GM19238 (cell line): Measurements from ENCODE around the gene SDF4.

Experiments
- DNase-seq: peaks from one replicate; pipeline ENCODE4 v3.0.0; 2011; ENCODE audit warnings: low spot score; ENCODE audit not compliant: insufficient read length

Gene SDF4

DNA sequence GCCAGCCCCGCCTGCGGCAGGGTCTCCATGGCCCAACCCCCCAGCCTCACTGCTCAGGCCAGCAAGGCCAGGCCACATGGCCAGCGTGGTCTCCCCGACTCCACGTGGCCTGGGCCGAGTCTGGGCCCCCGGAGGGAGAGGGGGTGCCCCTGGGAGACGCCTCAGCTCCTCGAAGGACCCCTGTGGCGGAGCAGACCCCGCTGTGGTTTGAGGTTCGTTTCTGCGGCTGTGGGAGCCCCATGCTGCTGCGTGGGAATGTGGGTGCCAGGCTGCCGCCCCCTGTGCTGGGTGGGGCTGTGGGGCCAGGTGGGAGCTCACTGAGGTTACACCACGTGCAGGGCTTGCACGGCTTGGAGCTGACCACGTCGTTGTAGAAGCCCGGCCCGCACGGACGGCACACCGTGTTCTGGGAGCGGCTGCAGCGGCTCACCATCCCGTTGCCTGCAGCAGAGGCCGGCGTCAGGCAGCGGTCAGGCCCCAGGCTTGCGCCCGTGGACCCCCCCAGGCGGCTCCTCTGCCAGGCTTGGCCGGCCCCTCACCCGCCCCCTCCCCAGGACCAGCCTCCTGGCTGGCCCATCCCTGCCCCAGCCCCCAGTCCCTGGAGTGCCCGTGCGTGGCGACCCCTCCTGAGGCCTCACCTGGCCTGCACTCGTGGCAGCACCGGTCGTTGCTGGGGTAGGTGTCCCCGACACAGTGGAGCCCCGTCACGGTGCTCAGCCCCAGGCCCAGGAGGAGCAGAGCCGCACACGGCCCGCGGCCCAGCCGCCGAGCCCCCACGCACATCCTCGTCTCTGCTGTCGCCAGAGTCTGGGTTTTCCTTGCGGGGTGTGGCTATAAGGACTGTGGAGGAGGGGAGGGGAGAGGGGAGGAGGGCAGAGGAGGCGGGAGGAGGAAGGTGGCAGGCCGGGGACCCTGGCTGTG lies 18.2 kb downstream of the SDF4 start, which contains the start of gene TNFRSF4:
TNFRSF4 (minus strand) TSS at position 809 of the 921 bp plus-strand sequence; CDS start at position 783, 26 bp downstream.
- DNase-seq = no peak

GRCh38 chr1:1212780-1213344 lies 18.9 kb downstream of the SDF4 start:
- DNase-seq = peak; percentile 69

DNA sequence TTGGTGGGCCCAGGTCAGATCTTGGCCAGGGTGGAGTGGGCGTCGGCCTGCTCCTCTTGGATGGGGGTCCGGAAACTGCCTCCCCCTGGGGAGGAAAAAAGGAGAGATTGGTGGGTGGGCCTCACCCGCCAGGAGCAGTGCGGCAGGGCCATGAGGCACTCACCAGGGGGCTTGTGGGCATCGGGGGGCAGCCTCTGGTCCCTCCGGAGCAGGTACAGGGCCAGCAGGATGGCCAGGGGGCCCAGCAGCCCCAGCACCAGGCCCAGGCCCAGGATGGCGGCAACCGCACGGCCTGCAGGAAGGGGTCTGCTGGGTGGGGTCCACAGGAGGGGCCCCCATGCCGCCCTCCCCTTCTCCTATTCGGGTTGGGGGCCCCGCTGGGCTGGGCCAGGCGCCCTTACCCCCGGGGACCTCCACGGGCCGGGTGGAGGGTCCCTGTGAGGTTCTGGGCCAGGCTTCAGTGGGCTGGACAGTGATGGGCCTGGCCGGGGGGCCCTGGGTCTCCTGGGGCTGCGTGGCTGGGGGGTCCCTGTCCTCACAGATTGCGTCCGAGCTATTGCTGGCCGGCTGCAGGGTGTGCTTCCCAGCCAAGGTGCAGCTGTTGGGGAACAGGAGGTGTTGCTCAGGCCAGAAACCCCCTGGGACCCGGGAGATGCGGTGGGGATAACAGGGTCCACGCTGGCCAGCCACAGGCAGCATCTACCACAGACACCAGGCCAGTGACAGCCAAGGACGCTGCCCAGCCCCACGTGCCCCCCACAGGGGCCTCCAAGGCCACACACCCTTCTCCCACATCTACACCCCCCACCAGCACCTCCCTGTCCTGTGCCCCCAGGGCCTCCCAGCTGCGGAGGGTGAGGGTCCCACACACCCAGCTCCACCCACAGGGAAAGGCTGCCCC lies 20.0 kb downstream of the SDF4 start:
- no peak for DNase-seq

DNA sequence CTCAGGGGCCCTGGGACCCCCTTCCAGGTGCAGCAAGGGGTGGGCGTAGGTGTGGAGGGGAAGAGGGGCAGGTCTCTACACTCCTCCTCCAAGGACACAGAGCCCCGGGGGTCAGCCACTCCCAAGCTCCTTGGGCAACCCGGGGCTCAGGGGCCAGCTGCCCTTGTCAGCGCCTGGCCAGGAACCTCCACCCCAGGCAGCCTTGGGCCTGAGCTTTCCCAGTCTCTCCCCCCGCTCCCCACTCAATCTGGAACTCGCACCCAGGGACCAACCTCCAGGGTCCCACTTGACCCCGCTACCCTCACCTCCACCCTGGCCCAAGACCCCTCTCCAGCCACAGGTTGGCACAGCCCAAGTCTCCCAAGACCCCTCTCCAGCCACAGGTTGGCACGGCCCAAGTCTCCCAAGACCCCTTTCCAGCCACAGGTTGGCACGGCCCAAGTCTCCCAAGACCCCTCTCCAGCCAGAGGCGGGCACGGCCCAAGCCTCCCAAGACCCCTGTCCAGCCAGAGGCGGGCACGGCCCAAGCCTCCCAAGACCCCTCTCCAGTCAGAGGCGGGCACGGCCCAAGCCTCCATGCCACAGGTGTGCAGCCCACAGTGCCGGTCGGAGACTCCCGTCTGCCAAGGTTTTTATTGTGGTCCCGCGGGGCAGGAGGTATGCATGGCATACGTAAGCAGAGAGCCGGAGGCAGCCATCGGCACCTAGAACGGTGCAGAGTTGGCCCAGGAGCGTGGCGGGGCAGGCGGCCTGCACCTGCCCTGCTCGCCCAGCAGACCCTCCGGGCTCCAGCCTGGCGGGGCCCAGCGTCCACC lies 20.9 kb downstream of the SDF4 start:
- no peak for DNase-seq

- peak; percentile 50 for DNase-seq
These were observed 22.9 kb downstream of the SDF4 start for GRCh38 chr1:1208713-1209433.

GRCh38 chr1:1207571-1207892 lies 24.3 kb downstream of the SDF4 start:
- no peak for DNase-seq

GRCh38 chr1:1206966-1207531 lies 24.8 kb downstream of the SDF4 start:
- no peak for DNase-seq

GRCh38 chr1:1206376-1206965 lies 25.3 kb downstream of the SDF4 start, which contains the start of gene TNFRSF18:
Gene TNFRSF18, minus strand, starts transcription at chr1:1206592. Its CDS starts 21 bp downstream, at chr1:1206571.
- DNase-seq = no peak

DNA sequence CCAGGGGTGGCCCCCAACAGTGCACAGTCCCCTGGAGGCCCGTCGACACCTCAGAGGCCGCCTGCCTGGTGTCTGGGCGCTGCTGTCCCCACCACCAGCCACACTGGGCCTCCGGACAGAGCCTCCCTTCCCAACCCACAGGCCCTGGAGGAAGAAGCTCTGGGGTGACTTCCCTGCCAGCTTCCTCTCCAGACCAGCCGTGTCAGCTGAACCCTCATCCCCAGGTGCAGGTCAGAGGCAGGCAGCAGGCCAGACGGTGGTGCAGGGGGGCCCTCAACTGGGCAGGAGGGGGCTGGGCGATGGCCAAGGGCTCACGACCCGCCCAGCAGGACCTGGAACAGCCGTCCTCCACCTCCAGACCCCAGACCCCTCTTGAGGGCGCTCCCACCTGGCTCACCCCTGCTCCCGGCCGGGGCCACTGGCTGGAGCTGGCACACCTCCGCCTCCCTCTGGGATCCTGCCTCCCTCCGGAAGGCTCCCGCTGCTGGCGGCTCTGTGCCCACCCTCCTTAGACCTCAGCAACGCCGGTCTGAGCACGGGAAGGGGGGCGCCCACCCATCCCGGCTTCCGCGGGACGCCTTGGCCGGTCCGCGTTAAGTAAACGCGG lies 25.9 kb downstream of the SDF4 start:
- DNase-seq = no peak

- DNase-seq = no peak
These were observed 26.6 kb downstream of the SDF4 start for GRCh38 chr1:1204998-1205768.

- no peak for DNase-seq
These were observed 27.3 kb downstream of the SDF4 start for GRCh38 chr1:1204425-1204920.

DNA sequence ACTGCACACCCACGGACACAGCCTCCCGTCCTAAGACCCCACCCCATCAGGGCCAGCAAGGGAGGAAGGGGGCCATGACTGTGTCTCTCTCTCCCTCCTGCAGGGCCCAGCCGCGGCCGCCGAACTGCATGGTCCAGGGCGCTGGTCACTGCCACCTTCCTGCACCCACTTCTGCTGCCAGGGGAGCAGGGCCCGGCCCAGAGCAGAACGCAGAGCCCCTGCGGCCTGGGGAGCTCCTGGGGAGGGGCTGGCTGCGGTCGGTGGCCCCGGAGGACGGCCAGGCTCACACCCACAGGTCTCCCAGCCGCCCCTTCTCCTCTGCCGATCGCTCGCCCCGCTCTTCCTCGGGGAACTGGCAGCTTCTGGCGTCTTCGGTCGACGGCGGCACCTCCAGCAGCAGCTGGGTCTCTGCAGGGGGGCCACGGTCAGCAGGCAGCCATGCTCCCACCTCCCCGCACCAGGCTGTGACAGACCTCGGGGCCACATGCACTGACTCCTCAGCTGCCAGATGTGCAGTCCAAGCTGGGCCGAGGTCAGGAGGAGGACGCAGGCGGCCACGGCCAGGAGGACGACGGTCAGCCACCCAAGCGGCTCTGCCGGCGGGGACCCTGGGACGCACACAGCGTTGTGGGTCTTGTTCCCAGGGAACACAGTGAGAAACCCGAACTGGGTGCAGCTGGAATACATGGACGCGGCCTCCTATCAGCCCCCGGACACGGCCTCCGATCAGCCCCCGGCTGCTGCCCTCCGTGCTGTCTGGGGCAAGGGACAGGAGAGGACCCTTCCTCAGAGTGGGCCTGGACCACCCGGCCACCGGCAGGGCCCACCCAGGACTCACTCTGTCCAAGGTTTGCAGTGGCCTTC lies 28.0 kb downstream of the SDF4 start:
- no peak for DNase-seq

DNA sequence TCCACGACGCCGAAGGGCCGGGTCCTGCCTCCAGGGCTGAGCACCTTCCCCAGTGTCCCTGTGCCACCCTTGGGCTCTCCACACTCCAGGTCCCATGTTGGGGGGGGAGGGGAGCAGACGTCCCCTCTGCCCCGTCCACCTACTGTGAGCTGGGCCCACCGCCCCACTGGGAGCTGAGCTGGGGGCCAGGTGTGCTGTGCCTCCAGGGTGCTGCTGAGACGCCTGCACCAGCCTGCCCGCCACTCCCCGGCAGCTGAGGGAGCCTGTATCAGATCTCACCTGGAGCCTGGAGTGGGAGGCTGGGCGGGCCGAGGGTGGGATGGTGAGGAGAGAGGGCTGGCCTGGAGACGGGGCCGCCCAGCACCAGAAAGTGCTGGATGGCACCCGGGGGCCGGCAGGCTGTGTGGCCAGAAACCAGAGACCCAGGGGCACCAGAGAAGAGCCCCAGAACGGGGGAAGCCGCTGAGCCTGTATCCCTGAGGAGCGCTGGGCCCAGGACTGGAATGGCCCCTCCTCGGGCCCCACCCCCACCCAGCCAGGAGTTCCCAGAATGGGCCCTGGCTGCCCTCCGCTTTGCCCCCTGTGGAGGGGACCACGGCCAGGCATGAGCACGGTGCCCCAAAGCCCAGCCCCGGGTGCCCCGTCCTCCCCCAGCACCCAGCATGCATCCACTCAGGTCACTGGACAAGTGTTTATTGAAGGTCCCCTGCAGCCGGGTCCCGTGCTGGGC lies 28.8 kb downstream of the SDF4 start:
- no peak for DNase-seq

GRCh38 chr1:1200876-1201810 lies 30.7 kb downstream of the SDF4 start:
- DNase-seq = peak; percentile 76
